Measurements from ENCODE around the gene RNF25.

RNF25 gene, protein sequence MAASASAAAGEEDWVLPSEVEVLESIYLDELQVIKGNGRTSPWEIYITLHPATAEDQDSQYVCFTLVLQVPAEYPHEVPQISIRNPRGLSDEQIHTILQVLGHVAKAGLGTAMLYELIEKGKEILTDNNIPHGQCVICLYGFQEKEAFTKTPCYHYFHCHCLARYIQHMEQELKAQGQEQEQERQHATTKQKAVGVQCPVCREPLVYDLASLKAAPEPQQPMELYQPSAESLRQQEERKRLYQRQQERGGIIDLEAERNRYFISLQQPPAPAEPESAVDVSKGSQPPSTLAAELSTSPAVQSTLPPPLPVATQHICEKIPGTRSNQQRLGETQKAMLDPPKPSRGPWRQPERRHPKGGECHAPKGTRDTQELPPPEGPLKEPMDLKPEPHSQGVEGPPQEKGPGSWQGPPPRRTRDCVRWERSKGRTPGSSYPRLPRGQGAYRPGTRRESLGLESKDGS

DNA sequence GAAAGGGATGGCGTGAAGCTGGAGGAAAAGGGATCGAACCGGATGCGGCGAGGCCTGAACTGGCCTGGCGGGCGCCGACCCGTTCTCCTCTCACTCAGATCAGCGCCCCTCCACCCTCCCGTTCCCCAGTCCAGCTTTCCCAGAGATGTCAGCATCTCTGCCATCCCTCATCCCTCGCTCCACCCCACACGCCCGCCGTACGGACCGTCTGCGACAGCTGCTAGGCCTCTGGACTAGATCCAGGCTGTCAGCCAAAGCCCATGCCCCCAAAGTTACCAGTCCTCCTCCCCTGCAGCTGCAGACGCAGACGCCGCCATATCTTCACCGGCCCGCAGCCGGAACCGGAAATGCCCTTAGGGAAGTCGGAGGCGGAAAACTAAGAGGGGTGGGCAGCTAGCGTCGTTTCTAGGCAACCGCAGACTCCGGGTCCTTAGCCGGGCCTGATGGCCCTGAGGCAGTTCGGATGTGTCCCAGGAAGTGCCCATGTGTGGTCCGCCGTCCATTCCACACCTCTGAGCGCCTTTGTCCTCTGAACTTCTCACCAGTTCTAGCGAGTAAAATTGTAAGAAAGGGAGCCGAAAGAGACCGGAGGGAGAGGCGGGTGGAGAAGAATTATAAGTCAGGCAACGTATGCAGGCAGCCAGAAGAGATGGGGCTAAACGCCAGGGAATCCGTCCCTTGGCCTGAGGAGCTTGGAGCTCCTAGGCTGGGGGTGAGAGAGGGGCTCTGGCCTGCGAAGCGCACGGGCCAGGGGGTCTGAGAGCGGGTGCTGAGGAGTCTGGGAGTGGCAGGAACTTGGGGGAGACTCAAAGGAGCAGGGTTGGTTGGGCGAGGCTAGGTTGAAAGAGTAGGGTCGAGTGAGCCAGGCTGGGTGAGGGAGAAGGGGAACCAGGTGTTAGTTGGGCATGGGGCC lies at the start of gene RNF25, which contains the start of gene STK36:
Gene RNF25 (minus strand): TSS at position 349 of the 913 bp plus-strand sequence. CDS start 32 bp downstream, at position 317.
Gene STK36 (plus strand): TSS at position 433 of the 913 bp plus-strand sequence. CDS start 744 bp downstream, outside the sequence.
- peak; percentile 62 for DNase-seq (ENCODE audit: low read depth, low spot score)

DNA sequence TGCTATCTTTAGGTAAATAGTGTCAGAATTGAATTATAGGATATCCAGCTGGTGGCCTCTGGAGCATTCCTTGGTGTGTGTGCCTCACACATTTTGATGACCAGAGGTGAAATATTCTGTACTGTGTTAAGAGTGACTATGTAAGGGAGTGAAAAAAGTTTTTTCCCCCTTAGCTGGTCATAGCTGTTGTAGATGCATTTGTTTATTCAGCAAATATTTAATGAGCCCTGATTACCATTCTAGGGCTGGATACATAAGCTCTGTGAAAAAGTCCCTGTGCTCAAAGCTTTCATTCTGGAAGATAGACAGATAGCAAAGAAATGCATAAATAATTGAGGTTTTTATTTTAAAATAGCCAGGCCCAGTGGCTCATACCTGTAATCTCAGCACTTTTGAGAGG lies 49.7 kb upstream of the RNF25 start:
- no peak for DNase-seq (ENCODE audit: low read depth, low spot score)

DNA sequence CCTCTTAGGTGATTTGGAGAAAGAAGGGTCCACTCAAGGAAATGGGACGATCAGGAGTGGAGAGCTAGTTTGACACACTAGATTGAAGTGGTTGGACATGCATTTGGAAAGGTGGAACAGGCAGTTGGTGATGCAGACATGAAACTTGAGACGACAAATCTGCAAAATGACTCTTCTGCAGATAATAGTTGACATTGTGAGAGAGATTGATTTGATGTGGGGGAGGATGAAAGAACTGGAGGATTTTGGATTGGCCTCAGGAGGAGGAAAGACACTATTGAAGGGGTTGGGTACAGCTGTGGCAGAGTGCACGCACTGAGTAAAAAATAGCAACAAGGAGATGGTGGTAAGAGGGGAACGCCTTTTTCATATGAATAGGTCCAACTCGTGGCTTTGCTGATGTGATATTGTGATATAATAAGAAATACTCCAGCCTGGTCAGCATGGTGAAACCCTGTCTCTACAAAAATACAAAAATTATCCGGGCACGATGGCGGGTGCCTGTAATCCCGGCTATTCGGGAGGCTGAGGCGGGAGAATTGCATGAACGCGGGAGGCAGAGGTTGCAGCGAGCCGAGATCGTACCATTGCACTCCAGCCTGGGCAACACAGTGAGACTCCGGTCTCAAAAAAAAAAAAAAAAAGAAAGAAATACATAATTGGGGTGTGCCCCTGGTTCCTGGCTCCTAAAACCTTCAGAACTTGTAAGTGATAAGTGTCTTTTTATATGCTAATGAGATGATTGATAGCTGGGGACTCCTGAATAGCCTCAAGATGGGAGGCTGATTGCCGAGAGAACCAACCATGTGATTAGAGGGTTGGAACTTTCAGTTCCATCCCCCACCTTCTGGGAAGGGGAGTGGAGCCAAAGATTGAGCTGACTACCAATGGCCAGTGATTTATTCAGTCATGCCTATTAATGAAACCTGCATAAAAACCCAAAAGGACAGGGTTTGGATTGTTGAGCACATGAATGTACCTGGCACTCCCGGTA lies 48.5 kb upstream of the RNF25 start:
- no peak for DNase-seq (ENCODE audit: low read depth, low spot score)

DNA sequence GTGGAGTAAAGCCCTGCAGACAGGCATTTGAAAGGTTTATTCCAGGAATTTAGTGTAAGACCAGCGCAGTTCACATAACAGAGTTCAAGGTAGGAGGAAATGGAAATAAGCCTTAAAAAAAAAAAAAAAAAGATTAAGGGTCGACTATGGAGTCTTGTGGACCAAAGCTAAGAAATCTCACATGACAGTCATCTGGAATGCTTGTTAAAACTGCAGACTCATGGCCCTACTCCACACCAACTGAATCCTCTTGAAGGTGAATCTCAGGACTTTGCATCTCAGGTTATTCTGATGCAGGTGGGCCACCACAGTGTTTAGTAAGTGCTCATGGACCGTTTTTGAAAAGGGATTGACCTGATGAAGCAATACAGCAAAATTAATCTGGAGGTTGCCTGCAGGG lies 47.7 kb upstream of the RNF25 start:
- DNase-seq (ENCODE audit: low read depth, low spot score): no peak

DNA sequence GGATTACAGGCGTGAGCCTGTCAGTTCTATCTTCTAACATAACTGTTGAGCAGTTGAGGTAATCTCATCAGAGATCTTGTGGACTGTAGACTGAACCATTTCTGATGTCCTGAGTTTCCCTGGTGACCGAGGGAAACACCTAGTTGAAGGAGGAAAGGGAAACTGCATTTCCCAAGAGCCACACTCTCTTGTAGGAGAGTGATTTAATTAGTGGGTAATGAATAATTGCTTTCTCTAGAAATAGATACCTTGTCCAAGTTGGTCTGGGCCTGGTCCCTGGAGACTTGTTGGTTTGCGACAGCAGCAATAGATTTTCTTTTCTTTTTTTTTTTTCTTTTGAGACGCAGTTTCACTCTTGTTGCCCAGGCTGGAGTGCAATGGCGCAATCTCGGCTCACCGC lies 46.3 kb upstream of the RNF25 start:
- no peak for DNase-seq (ENCODE audit: low read depth, low spot score)

DNA sequence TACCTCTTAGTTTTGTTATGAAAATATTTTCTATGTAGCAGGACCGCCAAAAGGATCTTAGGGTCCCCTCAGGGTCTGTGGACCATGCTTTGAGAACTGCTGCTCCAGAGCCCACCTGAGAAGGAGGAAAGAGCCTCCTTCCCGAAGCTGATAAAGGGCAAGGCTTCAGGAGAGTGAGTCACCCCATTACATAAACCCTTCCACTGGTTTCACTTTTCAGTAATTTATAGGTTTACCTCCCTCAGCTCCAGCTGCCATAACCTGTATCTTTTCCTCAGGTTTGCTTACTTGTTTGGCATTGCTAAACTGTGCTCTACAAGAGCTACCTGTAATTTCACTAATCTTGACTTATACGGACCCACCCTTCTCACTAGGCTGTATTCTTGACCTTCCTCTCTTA lies 45.5 kb upstream of the RNF25 start:
- DNase-seq (ENCODE audit: low read depth, low spot score): no peak

DNA sequence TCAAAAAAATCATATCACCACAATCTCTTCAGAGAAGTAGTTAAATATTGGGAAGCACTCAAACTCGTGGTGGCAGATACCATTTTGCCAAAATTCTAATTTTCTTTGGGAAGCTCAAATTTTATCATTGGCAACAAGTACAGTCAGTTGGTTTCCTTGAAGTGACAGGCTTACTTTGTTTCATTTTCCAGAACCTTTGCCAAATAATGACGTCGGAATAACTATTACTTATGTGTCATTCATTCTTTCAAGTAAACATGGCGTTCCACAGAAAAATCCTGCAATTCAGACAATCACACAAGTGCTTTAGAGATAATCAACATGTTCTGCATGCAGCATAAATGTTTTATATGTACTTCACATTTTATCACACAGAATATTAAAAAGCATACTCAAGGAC lies 44.3 kb upstream of the RNF25 start:
- no peak for DNase-seq (ENCODE audit: low read depth, low spot score)

DNA sequence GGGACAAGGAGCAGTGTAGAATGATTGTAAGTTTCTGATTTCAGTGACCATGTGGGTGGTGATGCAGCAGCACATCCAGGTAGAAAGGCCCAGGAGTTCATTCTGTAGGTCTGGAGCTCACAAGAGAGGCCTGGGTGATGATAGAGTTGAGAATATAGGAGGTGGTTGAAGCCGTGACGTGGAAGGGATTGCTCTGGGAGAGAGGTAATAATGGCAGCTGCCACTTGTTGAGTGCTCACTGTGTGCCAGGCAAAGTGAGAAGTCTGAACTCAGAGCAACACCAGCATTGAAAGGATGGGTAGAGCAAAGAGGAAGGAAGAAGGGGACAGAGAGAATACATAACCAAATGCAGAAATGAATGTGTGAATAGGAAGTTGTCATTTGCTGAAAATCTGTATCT lies 42.1 kb upstream of the RNF25 start:
- DNase-seq (ENCODE audit: low read depth, low spot score): no peak

DNA sequence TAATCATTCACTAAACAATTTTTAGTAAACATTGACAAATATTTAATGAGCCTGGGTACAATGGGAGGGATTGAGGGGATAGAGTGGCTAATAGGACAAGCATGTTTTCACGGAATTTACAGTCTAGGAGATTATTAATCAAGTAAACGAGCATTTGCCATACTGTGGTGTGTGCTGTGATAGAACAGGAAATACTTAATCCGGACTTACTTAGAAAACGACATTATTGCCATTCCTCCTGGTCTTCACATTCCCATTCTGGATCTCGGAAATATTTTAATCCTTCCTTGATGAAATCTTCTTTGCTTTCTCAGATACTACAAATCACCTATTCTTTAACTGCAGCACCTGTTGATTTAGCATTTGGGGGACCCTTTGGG lies 39.7 kb upstream of the RNF25 start:
- DNase-seq (ENCODE audit: low read depth, low spot score): no peak

DNA sequence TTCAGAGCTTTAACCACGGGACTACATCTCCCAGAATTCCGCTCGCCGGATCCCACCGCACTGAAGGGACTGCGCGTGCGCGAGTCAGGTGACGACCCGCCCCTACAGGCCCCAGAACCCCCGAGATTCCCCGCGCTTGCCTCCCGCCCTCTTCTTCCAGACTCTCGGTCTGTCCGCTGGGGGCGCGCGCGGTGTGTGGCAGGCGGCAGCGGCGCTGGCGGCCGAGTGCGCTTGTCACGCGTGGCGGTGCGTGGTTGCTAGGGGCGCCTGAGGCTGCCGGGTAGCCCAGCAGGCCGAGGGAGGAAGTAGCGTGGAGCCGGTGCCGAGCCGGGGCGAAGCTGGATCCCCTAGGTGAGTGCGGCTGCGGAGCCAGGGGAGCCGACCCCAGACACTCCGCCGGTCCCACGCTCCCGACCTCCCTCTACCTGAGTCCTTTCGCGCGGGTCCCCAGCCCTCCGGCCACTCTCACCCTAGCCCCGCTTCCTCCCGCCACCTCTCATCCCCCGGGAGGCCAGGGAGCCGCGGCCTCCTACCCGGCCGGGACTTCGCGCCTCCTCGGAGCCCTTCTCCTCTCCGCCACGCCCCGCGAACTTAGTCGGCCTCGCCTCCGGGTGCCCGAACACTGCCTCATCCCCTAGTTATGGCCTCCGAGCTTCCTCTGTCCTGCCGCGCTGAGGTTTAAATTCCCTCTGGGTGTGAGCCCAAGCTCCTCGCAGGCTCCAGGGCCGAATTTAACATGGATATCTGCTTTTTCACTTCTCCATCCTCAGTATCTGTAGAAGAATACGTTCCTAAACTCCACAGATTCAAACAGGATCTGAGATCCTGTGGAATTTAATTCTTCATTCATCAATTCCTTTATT lies 39.1 kb upstream of the RNF25 start, which contains the start of gene TTLL4:
Gene TTLL4 (plus strand): TSS at position 149 of the 863 bp plus-strand sequence. CDS start 26,842 bp downstream, outside the sequence.
- DNase-seq (ENCODE audit: low read depth, low spot score): peak; percentile 84

DNA sequence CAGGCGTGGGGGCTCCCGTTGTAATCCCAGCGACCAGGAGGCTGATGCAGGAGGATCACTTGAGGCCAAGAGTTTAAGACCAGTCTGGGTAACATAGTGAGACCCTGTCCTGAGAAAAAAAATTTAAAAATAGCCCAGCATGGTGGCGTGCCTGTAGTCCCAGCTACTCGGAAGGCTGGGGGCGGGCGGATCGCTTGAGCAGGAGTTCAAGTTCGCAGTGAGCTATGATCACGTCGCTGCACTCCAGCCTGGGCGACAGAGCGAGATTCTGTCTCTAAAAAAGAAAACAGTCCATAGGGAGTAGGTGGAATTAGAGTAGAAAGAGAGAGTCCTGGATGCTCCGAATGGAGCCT lies 38.5 kb upstream of the RNF25 start:
- DNase-seq (ENCODE audit: low read depth, low spot score): no peak

DNA sequence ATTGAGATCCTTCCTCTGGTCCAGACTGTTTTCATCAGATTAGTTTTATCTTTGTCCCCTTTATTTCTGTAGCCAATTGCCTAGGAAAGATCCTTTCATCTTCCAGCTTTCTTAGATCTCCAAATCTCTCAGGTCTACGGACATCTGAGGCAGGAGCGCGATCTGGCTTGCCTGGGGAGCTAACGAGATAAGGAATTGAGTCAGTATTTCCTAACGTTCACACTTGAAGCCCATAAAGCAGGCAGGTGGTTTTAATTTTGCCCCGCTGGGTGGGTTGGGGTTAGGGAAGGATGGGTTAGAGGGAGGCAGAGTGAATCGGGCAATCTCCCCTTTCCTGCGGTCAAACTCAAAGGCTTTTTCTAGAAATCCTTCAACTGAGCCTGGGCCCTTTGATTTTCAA lies 38.1 kb upstream of the RNF25 start:
- no peak for DNase-seq (ENCODE audit: low read depth, low spot score)

DNA sequence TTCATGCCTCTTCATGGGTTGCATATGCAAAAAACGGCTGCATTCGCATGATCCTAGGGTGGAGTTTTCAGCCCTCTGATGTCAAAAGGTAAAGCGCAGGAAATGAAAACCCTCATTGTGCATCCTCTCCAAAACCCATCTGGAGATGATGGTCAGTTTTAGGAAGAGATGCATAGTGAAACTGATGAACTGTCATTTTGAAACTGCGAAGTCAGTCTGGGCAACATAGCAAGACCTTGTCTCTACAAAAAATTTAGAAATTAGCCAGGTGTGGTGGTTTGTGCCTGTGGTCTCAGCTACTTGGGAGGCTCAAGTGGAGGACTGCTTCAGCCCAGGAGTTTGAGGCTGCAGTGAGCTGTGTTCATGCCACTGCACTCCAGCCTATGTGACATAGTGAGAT lies 36.3 kb upstream of the RNF25 start:
- no peak for DNase-seq (ENCODE audit: low read depth, low spot score)

DNA sequence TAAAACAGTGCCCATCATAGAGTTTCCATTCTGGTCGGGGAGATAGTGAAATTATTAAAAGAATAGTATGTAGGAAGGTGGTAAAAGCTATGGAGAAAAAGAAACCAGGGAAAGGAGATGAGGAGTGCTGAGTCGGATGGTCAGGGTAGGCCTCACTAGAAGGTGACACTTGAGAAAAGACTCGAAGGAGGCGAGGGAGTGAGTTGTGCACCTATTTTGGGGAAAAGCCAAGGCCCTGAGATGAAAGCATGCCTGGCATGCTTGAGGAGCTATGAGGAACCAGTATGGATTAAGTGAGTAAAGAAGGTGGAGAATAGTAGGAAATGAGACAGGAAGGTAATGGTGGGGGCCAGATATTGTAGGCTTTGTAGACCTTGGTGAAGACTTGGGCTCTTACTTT lies 31.5 kb upstream of the RNF25 start:
- DNase-seq (ENCODE audit: low read depth, low spot score): no peak

DNA sequence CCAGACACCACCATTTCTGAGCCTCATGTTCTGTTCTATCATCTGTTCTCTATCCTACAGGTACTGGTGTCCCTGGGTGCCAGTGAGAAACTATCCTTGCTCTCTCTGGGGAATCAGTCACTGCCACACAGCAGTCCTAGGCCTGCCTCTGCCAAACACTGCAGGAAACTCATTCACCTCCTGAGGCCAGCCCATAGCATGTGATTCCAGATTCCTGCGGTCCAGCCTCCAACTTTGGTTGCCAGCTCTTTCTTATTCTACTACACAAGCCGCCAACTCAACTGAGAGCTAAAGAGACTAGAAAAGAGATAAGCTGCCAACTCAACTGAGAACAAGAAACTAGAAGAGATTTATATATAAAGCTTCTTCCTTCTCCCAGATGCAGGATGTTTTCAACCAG lies 30.0 kb upstream of the RNF25 start:
- DNase-seq (ENCODE audit: low read depth, low spot score): no peak

DNA sequence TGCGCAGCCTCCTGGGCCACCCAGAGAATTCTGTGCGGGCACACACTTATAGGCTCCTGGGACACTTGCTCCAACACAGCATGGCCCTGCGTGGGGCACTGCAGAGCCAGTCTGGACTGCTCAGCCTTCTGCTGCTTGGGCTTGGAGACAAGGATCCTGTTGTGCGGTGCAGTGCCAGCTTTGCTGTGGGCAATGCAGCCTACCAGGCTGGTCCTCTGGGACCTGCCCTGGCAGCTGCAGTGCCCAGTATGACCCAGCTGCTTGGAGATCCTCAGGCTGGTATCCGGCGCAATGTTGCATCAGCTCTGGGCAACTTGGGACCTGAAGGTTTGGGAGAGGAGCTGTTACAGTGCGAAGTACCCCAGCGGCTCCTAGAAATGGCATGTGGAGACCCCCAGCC lies 27.1 kb upstream of the RNF25 start:
- no peak for DNase-seq (ENCODE audit: low read depth, low spot score)

DNA sequence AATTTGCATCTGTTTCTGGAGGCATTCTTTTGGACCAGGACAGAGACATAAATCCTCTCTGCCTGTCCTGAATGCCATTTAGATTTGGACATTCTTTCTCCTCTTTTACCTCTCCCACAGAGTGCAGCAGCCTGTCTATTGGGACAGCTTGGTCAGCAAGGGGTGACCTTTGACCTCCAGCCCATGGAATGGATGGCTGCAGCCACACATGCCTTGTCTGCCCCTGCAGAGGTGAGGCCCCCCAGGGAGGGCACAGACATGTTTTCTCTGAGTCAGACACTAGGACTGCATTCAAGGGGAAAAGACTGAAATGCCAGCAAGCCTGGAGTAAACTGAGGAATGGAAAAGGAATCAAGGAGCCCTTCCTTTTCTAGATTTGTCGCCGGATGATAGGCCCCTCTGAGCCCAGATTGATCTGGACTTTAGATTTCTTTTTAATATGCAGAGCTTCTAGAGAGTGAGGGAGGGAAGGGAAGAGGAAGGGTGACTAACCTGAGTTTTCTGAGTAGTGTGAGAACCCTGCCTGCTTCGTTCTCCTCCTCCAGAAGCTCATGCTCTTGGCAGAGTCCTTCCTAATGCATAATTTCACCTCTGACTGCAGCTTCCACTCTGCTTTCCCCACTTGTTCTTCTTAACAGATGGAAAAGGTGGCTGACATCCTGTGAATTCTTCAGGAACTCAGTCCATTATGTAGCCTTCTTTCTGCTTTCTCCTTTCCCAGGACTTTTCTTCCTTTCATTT lies 22.8 kb upstream of the RNF25 start:
- no peak for DNase-seq (ENCODE audit: low read depth, low spot score)

DNA sequence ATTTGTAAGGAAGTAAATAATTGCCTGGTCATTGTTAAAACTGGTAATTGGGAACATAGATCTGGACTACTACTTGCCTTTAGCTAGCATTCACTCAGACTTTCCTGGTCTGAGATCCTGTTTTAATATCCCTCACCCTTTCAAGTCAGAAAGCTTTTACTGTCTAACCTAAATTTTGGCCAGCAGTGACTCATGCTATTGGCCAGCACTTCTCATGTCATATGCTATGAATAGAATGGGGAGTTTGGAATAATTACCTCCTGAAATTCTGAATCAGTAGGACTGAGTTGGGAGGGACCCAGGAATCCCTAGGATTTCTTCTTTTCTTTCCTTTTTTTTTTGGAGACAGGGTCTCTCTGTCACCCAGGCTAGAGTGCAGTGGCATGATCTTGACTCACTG lies 19.4 kb upstream of the RNF25 start:
- no peak for DNase-seq (ENCODE audit: low read depth, low spot score)

DNA sequence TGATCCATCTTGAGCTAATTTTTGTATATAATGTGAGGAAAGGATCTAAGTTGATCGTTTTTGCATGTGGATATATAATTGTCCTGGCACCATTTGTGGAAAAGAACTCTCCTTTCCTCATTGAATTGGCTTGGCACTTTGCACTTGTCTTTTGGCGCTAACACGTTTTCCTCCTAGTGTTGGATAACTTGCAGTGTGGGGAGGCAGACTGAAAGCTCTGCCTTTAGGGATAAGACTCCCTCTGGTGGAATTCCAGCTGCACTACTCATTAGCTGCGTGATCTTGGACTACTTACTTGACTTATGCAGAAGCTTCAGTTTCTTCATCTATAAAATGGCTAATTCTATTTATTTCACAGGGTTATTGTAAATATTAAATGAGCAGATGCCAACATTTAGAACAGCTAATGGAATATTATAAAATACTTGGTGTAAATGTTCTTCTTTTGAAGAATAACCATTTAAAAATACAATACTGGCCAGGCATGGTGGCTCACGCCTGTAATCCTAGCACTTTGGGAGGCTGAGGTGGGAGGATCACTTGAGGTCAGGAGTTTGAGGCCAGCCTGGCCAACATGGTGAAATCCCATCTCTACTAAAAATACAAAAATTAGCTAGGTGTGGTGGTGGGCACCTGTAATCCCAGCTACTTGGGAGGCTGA lies 15.7 kb upstream of the RNF25 start:
- peak; percentile 33 for DNase-seq (ENCODE audit: low read depth, low spot score)
